Erythroblast (primary cell): ENCODE data around the gene CDK6.

Experiments used
- GATA1 ChIP-seq: IDR thresholded peaks from 2 replicates; pipeline ENCODE4 v1.6.1; 2011; ENCODE audit warnings: low read depth, mild to moderate bottlenecking, control low read depth, low read length, moderate library complexity
- POLR2A ChIP-seq: IDR thresholded peaks from 2 replicates; pipeline ENCODE4 v1.6.1; 2011; ENCODE audit warnings: mild to moderate bottlenecking, low read length

GRCh38 chr7:92714280-92714679, 122.1 kb downstream of the CDK6 start:
- TF ChIP-seq POLR2A (no peak), GATA1 (no peak)
